ENCODE measurements around the gene TTC9B. TPM values are rescaled to one million over a fixed set of nuclear protein-coding genes. Genes with fewer than 3 reads are reported as not detected.
A peak's percentile ranks its signal among the peaks of the same experiment; 100 is the strongest.

TTC9B gene
- polyA plus RNA-seq (2013, experiment 1 of 2): not detected
- not detected for polyA plus RNA-seq (2013, experiment 2 of 2)

DNA sequence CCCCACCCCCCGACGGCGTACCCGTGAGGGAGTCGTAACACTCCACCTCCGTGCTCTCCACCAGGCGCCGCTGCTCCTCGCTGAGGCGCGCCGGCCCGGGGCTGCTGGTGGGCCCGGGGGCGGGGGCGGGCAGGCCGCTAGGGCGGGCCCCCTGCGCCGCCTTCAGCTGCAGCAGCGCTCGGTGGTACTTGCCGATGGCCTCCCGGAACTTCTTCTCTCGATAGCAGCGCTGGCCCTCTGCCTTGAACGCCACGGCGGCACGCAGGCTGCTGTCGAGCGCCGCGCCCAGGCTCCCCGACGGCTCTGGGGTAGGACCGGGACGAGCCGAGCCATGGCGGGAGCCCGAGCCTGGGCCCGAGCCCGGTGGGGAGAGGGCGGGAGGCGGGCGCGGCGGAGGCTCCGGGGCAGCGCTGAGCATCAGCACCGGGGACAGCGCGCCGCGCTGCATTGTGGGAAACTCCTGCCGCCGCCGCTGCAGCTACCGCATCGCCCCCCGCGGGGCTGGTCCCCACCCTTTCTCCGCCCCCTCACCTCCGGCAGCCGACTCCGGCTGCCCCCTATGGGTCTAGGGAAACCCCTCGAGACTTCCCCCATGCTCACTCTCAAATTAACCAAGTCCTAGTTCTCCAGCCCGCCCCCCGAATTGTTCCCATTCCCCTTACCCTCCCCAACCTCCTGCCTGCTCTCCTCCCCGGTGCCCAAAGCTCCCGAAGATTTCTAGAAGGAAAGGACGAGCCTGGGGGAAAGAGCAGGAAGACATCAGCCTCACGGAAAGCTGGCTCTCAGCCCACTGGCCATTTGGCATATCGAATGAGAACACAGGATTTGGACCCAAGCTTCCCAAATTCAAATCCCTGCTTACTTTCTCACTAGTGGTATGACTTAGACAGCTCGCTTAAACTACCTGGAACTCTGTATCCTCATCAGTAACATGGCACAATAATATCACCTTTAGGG, at the start of gene TTC9B:
Gene TTC9B, minus strand, starts transcription at position 451 of the 957 bp plus-strand sequence. Its CDS starts 3 bp downstream, at position 448.
- DNase-seq: peak; percentile 68
- H3K4me1 ChIP-seq (ENCODE audit: control insufficient read depth, low read depth, low read length): no peaks in the 10 kb centered on the region
- no peak within 1 kb of the TSS for H3K56ac ChIP-seq (ENCODE audit: low read length)
- no peak within 1 kb of the TSS for H3K4me3 ChIP-seq (ENCODE audit: low read length)
- H3K79me1 ChIP-seq (ENCODE audit: low read length): no peaks in the 10 kb centered on the region
- H4K8ac ChIP-seq (ENCODE audit: low read depth, low read length): no peak within 1 kb of the TSS
- no peak within 1 kb of the TSS for H2BK120ac ChIP-seq (ENCODE audit: low read depth, low read length)
- no peak within 1 kb of the TSS for H3K9ac ChIP-seq (ENCODE audit: low read length)
- no peak within 1 kb of the TSS for H4K5ac ChIP-seq (ENCODE audit: low read length)
- H3K27me3 ChIP-seq (ENCODE audit: insufficient read depth, low read length, poor library complexity): no peaks in the 10 kb centered on the region
- H3K4ac ChIP-seq (ENCODE audit: low read depth, low read length): no peak within 1 kb of the TSS
- WGBS (ENCODE audit: extremely low coverage, insufficient coverage, low lambda C conversion rate): no CpG with 5 or more reads among the region's 75 CpGs
- H3K27ac ChIP-seq (ENCODE audit: low read depth, low read length): no peak within 1 kb of the TSS
- H3K79me2 ChIP-seq (ENCODE audit: control insufficient read depth, insufficient read depth, low read length): no peaks in the 10 kb centered on the region
- H2AK5ac ChIP-seq (ENCODE audit: low read length): no peak within 1 kb of the TSS
- H2BK15ac ChIP-seq (replicated peaks; ENCODE audit: low read depth): no peak within 1 kb of the TSS
- no peak within 1 kb of the TSS for H3K4me2 ChIP-seq (ENCODE audit: low read length)
- no peak within 1 kb of the TSS for H3K23ac ChIP-seq (ENCODE audit: low read length)
- H3K18ac ChIP-seq (ENCODE audit: low read length): no peak within 1 kb of the TSS
- no peaks in the 10 kb centered on the region for H3K36me3 ChIP-seq (ENCODE audit: control insufficient read depth, insufficient read depth, low read length)
- H2BK5ac ChIP-seq (ENCODE audit: low read length): no peak within 1 kb of the TSS

DNA sequence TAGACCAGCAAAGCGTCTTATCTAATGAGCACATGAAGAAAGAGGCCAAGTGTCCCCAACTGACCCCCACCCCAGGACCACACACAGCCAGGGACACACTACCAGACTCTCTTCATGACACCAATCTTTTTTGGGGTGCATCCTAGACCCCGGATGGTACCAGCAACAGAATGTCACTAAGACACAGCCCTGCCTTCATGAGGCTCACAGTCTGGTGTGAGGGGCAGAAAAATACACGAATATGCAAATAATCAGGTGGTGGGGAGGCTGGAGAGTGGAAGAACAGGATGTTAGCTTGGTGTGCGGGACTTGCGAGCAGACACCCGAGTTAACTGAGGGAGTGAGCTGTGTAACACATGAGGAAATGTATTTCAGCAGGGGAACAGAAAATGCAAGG, 49.4 kb upstream of the TTC9B start:
- H3K79me2 ChIP-seq (ENCODE audit: control insufficient read depth, insufficient read depth, low read length): peaks cover 19% of the 10 kb centered on the region
- no peaks in the 10 kb centered on the region for H3K27me3 ChIP-seq (ENCODE audit: insufficient read depth, low read length, poor library complexity)
- H2BK5ac ChIP-seq (ENCODE audit: low read length): no peak overlapping the region
- no CpG with 5 or more reads among the region's 6 CpGs for WGBS (ENCODE audit: extremely low coverage, insufficient coverage, low lambda C conversion rate)
- H3K27ac ChIP-seq (ENCODE audit: low read depth, low read length): no peak overlapping the region
- H3K23ac ChIP-seq (ENCODE audit: low read length): no peak overlapping the region
- H4K5ac ChIP-seq (ENCODE audit: low read length): no peak overlapping the region
- H4K8ac ChIP-seq (ENCODE audit: low read depth, low read length): no peak overlapping the region
- H3K9ac ChIP-seq (ENCODE audit: low read length): no peak overlapping the region
- no peak overlapping the region for H2BK120ac ChIP-seq (ENCODE audit: low read depth, low read length)
- H3K4me2 ChIP-seq (ENCODE audit: low read length): no peak overlapping the region
- no peaks in the 10 kb centered on the region for H3K4me1 ChIP-seq (ENCODE audit: control insufficient read depth, low read depth, low read length)
- H3K79me1 ChIP-seq (ENCODE audit: low read length): peaks cover 35% of the 10 kb centered on the region
- H3K56ac ChIP-seq (ENCODE audit: low read length): no peak overlapping the region
- H3K4ac ChIP-seq (ENCODE audit: low read depth, low read length): no peak overlapping the region
- no peak overlapping the region for H2AK5ac ChIP-seq (ENCODE audit: low read length)
- no peak for DNase-seq
- H3K36me3 ChIP-seq (ENCODE audit: control insufficient read depth, insufficient read depth, low read length): no peaks in the 10 kb centered on the region
- H3K18ac ChIP-seq (ENCODE audit: low read length): no peak overlapping the region
- H3K4me3 ChIP-seq (ENCODE audit: low read length): no peak overlapping the region
- no peak overlapping the region for H2BK15ac ChIP-seq (replicated peaks; ENCODE audit: low read depth)

DNA sequence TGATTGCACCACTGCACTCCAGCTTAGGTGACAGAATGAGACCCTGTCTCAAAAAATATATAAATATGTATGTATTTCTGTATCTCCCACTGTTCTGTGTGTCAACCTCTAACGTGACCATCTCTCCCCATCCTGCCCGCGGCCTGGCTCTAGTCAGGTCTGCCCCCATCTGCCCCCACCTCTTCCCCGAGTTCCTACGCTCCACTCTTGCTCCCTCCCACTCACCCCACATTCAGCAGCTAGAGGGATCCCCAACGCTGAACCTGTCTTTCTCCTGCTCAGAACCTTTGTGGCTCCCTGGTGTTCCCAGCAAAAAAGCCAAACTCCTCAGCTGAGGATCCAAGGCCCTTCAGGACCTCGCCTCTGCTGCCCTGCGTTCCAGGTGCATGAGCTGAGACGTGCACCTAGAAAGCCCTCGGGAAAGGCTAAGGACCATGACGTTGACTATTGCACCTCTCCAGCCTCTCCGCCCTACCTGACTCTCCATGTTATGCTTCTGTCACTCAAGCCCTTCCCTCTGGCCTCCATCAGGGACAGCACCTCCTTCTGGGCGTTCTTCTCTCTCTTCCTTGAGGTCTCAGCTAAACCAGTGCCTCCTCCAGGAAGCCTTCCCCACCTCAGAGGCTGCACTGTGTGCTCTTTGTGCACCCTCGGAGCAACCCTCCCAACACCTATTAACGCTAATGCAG, 48.9 kb upstream of the TTC9B start:
- WGBS (ENCODE audit: extremely low coverage, insufficient coverage, low lambda C conversion rate): no CpG with 5 or more reads among the region's 15 CpGs
- H3K56ac ChIP-seq (ENCODE audit: low read length): no peak overlapping the region
- H3K27me3 ChIP-seq (ENCODE audit: insufficient read depth, low read length, poor library complexity): no peaks in the 10 kb centered on the region
- H4K5ac ChIP-seq (ENCODE audit: low read length): no peak overlapping the region
- H3K18ac ChIP-seq (ENCODE audit: low read length): no peak overlapping the region
- no peak overlapping the region for H3K27ac ChIP-seq (ENCODE audit: low read depth, low read length)
- H2BK120ac ChIP-seq (ENCODE audit: low read depth, low read length): no peak overlapping the region
- no peak overlapping the region for H3K23ac ChIP-seq (ENCODE audit: low read length)
- H2BK5ac ChIP-seq (ENCODE audit: low read length): no peak overlapping the region
- H3K4ac ChIP-seq (ENCODE audit: low read depth, low read length): no peak overlapping the region
- no peaks in the 10 kb centered on the region for H3K4me1 ChIP-seq (ENCODE audit: control insufficient read depth, low read depth, low read length)
- no peak overlapping the region for H3K4me2 ChIP-seq (ENCODE audit: low read length)
- peak; percentile 30 for DNase-seq
- H3K4me3 ChIP-seq (ENCODE audit: low read length): no peak overlapping the region
- H3K9ac ChIP-seq (ENCODE audit: low read length): no peak overlapping the region
- no peak overlapping the region for H2AK5ac ChIP-seq (ENCODE audit: low read length)
- H4K8ac ChIP-seq (ENCODE audit: low read depth, low read length): no peak overlapping the region
- H2BK15ac ChIP-seq (replicated peaks; ENCODE audit: low read depth): no peak overlapping the region
- no peaks in the 10 kb centered on the region for H3K36me3 ChIP-seq (ENCODE audit: control insufficient read depth, insufficient read depth, low read length)
- peaks cover 35% of the 10 kb centered on the region for H3K79me1 ChIP-seq (ENCODE audit: low read length)
- H3K79me2 ChIP-seq (ENCODE audit: control insufficient read depth, insufficient read depth, low read length): peaks cover 14% of the 10 kb centered on the region

DNA sequence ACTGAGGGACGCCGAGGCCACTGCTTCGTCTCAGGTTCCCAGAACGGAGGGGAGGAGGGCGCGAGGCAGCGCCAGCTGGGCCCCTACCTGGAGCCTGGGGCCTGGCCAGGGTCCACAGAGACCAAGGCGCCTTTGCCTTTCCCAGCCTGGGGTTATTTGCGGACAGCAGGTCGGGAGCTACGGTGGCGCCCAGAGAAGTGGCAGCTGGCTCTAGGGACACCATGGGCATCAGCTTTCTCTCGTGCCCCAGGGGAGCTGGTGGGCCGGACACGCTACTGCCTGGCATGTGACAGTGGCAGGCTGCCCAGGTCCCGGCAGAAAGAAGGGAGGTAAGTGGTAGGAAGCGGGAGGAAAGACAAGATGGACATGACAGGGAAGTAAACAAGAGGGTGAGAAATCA, 47.9 kb upstream of the TTC9B start:
- no peak overlapping the region for H4K5ac ChIP-seq (ENCODE audit: low read length)
- H3K9ac ChIP-seq (ENCODE audit: low read length): no peak overlapping the region
- no peak overlapping the region for H3K4ac ChIP-seq (ENCODE audit: low read depth, low read length)
- no peak overlapping the region for H3K18ac ChIP-seq (ENCODE audit: low read length)
- no peak overlapping the region for H3K23ac ChIP-seq (ENCODE audit: low read length)
- no peak overlapping the region for H3K56ac ChIP-seq (ENCODE audit: low read length)
- no peak for DNase-seq
- peaks cover 31% of the 10 kb centered on the region for H3K79me1 ChIP-seq (ENCODE audit: low read length)
- no CpG with 5 or more reads among the region's 17 CpGs for WGBS (ENCODE audit: extremely low coverage, insufficient coverage, low lambda C conversion rate)
- no peak overlapping the region for H3K4me2 ChIP-seq (ENCODE audit: low read length)
- H3K4me3 ChIP-seq (ENCODE audit: low read length): no peak overlapping the region
- no peaks in the 10 kb centered on the region for H3K36me3 ChIP-seq (ENCODE audit: control insufficient read depth, insufficient read depth, low read length)
- peaks cover 9% of the 10 kb centered on the region for H3K79me2 ChIP-seq (ENCODE audit: control insufficient read depth, insufficient read depth, low read length)
- H3K27me3 ChIP-seq (ENCODE audit: insufficient read depth, low read length, poor library complexity): no peaks in the 10 kb centered on the region
- no peak overlapping the region for H4K8ac ChIP-seq (ENCODE audit: low read depth, low read length)
- H2BK5ac ChIP-seq (ENCODE audit: low read length): no peak overlapping the region
- H2AK5ac ChIP-seq (ENCODE audit: low read length): no peak overlapping the region
- H3K4me1 ChIP-seq (ENCODE audit: control insufficient read depth, low read depth, low read length): no peaks in the 10 kb centered on the region
- H2BK120ac ChIP-seq (ENCODE audit: low read depth, low read length): no peak overlapping the region
- H3K27ac ChIP-seq (ENCODE audit: low read depth, low read length): no peak overlapping the region
- no peak overlapping the region for H2BK15ac ChIP-seq (replicated peaks; ENCODE audit: low read depth)

DNA sequence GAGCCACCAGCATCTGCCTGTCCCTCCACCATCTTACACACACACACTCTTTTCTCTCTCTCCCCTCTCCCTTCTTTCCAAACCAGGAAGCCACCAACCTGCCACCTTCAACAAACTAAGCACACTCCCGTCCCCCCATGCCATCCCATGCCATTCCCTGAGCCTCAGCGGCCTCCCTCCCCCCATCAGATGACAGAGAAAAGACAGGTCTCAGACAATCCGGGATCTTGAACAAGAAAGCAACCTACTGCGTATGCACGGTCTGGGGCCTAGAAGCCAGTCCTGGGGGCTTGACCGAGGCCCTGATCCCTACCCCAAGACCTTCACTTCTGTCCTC, 47.5 kb upstream of the TTC9B start:
- H3K18ac ChIP-seq (ENCODE audit: low read length): no peak overlapping the region
- DNase-seq: no peak
- no peak overlapping the region for H2AK5ac ChIP-seq (ENCODE audit: low read length)
- H3K79me1 ChIP-seq (ENCODE audit: low read length): peaks cover 31% of the 10 kb centered on the region
- H2BK120ac ChIP-seq (ENCODE audit: low read depth, low read length): no peak overlapping the region
- H3K4me2 ChIP-seq (ENCODE audit: low read length): no peak overlapping the region
- H3K36me3 ChIP-seq (ENCODE audit: control insufficient read depth, insufficient read depth, low read length): no peaks in the 10 kb centered on the region
- no peak overlapping the region for H3K56ac ChIP-seq (ENCODE audit: low read length)
- no peak overlapping the region for H2BK5ac ChIP-seq (ENCODE audit: low read length)
- no peak overlapping the region for H4K5ac ChIP-seq (ENCODE audit: low read length)
- no peaks in the 10 kb centered on the region for H3K4me1 ChIP-seq (ENCODE audit: control insufficient read depth, low read depth, low read length)
- H3K4ac ChIP-seq (ENCODE audit: low read depth, low read length): no peak overlapping the region
- no peak overlapping the region for H4K8ac ChIP-seq (ENCODE audit: low read depth, low read length)
- H3K9ac ChIP-seq (ENCODE audit: low read length): no peak overlapping the region
- WGBS (ENCODE audit: extremely low coverage, insufficient coverage, low lambda C conversion rate): no CpG with 5 or more reads among the region's 6 CpGs
- no peak overlapping the region for H3K27ac ChIP-seq (ENCODE audit: low read depth, low read length)
- no peaks in the 10 kb centered on the region for H3K27me3 ChIP-seq (ENCODE audit: insufficient read depth, low read length, poor library complexity)
- H3K23ac ChIP-seq (ENCODE audit: low read length): no peak overlapping the region
- H3K4me3 ChIP-seq (ENCODE audit: low read length): no peak overlapping the region
- peaks cover 9% of the 10 kb centered on the region for H3K79me2 ChIP-seq (ENCODE audit: control insufficient read depth, insufficient read depth, low read length)
- no peak overlapping the region for H2BK15ac ChIP-seq (replicated peaks; ENCODE audit: low read depth)

All from mesendoderm (in vitro differentiated cells).